Osteocyte (in vitro differentiated cells): ENCODE measurements around the gene DNMT1. TPM values are rescaled to one million over a fixed set of nuclear protein-coding genes. Genes with fewer than 3 reads are reported as not detected.
"Not testable (repeated sequence)": the region's sequence is repeated elsewhere in the genome, so short reads cannot be mapped to it uniquely, and the experiment has no call there.

Experiments
- DNase-seq: peaks from one replicate; pipeline ENCODE4 v3.0.0; 2021; ENCODE audit warnings: mixed read lengths; ENCODE audit not compliant: unreplicated experiment; ENCODE audit errors: extremely low spot score
- H3K27ac Mint-ChIP-seq: one replicate; pipeline ENCODE4 v1.8.0; 2021; ENCODE audit warnings: mild to moderate bottlenecking, mixed read lengths; ENCODE audit not compliant: unreplicated experiment
- H3K27me3 Mint-ChIP-seq: one replicate; pipeline ENCODE4 v1.8.0; 2021; ENCODE audit warnings: mixed read lengths; ENCODE audit not compliant: unreplicated experiment
- H3K36me3 Mint-ChIP-seq: one replicate; pipeline ENCODE4 v1.8.0; 2021; ENCODE audit warnings: mixed read lengths; ENCODE audit not compliant: unreplicated experiment
- H3K4me1 Mint-ChIP-seq: one replicate; pipeline ENCODE4 v1.8.0; 2021; ENCODE audit warnings: mixed read lengths; ENCODE audit not compliant: unreplicated experiment
- H3K4me3 Mint-ChIP-seq: one replicate; pipeline ENCODE4 v1.8.0; 2021; ENCODE audit warnings: mild to moderate bottlenecking, moderate library complexity, mixed read lengths; ENCODE audit not compliant: unreplicated experiment
- H3K9me3 Mint-ChIP-seq: one replicate; pipeline ENCODE4 v1.8.0; 2021; ENCODE audit warnings: mixed read lengths; ENCODE audit not compliant: unreplicated experiment
- total RNA-seq: library from RNA; stranded (reverse); gene quantifications from 2 replicates; pipeline ENCODE4 v1.2.1, GENCODE V29; 2021
- TF ChIP-seq, protein P1 (sequence below): fragments of 200-600 bp; sonication (generic); IDR thresholded peaks from 2 replicates; pipeline ENCODE4 v1.5.0; 2021; ENCODE audit warnings: antibody characterized with exemption, mild to moderate bottlenecking, moderate library complexity

DNMT1 gene
- total RNA-seq, 1 donor from 2014 or later = 82.3 TPM

DNA sequence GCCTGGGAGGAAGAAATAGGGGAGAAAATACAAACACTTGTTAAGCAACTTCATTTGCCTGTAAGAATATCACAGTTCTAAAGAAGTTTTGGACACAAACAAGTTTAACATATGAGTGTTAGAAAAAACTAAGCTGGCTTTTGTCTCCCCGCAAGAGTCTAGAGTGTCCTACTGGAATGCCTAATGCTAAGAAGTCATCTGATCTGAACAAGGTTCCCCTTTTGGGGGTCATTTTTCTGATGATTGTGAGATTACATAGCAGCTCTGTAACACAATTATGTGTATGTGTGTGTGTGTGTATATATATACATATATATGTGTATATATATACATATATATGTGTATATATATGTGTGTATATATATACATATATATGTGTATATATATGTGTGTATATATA is 12.7 kb downstream of the DNMT1 start:
- H3K27me3 Mint-ChIP-seq = no peaks in the 10 kb centered on the region
- no peaks in the 10 kb centered on the region for H3K4me1 Mint-ChIP-seq
- TF ChIP-seq, protein P1, sequence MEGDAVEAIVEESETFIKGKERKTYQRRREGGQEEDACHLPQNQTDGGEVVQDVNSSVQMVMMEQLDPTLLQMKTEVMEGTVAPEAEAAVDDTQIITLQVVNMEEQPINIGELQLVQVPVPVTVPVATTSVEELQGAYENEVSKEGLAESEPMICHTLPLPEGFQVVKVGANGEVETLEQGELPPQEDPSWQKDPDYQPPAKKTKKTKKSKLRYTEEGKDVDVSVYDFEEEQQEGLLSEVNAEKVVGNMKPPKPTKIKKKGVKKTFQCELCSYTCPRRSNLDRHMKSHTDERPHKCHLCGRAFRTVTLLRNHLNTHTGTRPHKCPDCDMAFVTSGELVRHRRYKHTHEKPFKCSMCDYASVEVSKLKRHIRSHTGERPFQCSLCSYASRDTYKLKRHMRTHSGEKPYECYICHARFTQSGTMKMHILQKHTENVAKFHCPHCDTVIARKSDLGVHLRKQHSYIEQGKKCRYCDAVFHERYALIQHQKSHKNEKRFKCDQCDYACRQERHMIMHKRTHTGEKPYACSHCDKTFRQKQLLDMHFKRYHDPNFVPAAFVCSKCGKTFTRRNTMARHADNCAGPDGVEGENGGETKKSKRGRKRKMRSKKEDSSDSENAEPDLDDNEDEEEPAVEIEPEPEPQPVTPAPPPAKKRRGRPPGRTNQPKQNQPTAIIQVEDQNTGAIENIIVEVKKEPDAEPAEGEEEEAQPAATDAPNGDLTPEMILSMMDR = no peak
- no peaks in the 10 kb centered on the region for H3K9me3 Mint-ChIP-seq
- H3K27ac Mint-ChIP-seq = no peak overlapping the region
- H3K36me3 Mint-ChIP-seq = peaks cover 5% of the 10 kb centered on the region
- DNase-seq = no peak
- H3K4me3 Mint-ChIP-seq = no peak overlapping the region

DNA sequence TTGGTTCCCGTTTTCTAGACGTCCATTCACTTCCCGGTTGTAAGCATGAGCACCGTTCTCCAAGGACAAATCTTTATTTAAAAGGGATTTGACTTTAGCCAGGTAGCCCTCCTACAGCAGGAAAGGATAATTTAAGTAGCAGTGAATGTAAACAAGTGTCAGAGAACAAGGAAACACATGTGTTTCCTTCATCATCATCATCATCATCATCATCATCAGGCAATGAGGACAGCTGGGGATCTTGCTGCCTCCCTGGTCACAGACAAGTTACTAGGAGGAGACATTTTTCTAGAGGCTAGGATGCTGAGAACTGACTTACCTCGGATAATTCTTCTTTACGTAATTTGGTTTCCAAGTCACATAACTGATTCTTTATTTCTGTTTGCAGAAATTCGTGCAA is 14.3 kb downstream of the DNMT1 start:
- Mint-ChIP-seq H3K27me3 (no peaks in the 10 kb centered on the region), H3K4me1 (no peaks in the 10 kb centered on the region), H3K4me3 (no peak overlapping the region), H3K27ac (no peak overlapping the region), H3K9me3 (no peaks in the 10 kb centered on the region), H3K36me3 (peaks cover 10% of the 10 kb centered on the region)
- TF ChIP-seq, protein P1 = no peak
- DNase-seq = no peak

DNA sequence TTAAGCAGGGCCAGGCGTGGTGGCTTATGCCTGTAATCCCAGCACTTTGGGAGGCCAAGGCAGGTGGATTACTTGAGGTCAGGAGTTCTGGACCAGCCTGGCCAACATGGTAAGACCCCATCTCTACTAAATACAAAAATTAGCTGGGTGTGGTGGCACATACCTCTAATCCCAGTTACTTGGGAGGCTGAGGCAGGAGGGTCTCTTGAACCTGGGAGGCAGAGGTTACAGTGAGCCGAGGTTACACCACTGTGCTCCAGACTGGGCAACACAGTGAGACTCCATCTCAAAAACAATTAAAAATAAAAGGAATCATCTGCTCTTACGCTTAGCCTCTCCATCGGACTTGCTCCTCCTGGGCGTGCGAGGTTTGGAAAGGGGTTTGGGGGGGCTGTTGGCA is 14.7 kb downstream of the DNMT1 start:
- H3K27me3 Mint-ChIP-seq, H3K9me3 Mint-ChIP-seq, H3K4me1 Mint-ChIP-seq, H3K27ac Mint-ChIP-seq, DNase-seq, H3K4me3 Mint-ChIP-seq: not testable (repeated sequence)
- H3K36me3 Mint-ChIP-seq = peaks cover 12% of the 10 kb centered on the region

DNA sequence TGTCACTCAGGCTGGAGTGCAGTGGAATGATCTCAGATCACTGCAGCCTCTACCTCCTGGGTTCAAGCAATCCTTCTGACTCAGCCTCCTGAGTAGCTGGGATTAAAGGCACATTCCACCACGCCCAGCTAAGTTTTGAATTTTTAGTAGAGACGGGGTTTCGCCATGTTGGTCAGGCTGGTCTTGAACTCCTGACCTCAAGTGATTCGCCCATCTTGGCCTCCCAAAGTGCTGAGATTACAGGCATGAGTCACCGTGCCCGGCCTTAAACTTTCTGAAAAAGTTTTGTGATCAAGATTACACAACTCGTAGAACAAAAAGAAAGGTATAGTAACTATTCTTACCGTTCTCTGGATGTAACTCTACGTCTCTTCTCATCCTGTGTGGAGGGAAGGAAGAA is 21.2 kb downstream of the DNMT1 start:
- Mint-ChIP-seq H3K9me3 (no peaks in the 10 kb centered on the region), H3K4me1 (no peaks in the 10 kb centered on the region), H3K4me3 (no peak overlapping the region), H3K27ac (peak overlapping the region; percentile 39), H3K27me3 (no peaks in the 10 kb centered on the region), H3K36me3 (peaks cover 27% of the 10 kb centered on the region)
- no peak for DNase-seq
- TF ChIP-seq, protein P1 = no peak

DNA sequence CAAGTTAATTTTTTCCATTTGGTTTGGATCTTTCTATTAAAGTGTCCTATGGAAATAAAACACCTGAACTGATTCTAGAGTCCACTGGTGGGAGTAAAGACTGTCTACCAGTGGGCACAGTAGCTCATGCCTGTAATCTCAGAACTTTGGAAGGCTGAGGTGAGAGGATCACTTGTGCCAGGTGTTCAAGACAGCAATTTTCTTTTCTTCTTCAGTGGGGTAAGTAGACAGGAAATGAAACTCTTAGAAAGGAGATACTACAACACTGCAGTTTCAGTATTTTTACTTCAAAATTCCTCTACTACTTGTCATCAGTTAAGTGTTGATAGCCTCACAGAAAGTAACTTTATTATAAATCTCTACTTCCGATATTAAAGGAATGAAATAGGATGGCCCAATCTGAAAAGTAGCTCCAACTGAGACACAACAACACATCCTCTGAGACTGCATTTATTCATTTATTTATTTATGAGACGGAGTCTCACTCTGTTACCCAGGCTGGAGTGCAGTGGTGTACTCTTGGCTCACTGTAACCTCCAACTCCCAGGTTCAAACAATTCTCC is 26.3 kb downstream of the DNMT1 start:
- no peaks in the 10 kb centered on the region for H3K4me1 Mint-ChIP-seq
- H3K4me3 Mint-ChIP-seq = no peak overlapping the region
- no peak overlapping the region for H3K27ac Mint-ChIP-seq
- TF ChIP-seq, protein P1 = no peak
- H3K27me3 Mint-ChIP-seq = no peaks in the 10 kb centered on the region
- no peak for DNase-seq
- no peaks in the 10 kb centered on the region for H3K9me3 Mint-ChIP-seq
- H3K36me3 Mint-ChIP-seq = peaks cover 18% of the 10 kb centered on the region

DNA sequence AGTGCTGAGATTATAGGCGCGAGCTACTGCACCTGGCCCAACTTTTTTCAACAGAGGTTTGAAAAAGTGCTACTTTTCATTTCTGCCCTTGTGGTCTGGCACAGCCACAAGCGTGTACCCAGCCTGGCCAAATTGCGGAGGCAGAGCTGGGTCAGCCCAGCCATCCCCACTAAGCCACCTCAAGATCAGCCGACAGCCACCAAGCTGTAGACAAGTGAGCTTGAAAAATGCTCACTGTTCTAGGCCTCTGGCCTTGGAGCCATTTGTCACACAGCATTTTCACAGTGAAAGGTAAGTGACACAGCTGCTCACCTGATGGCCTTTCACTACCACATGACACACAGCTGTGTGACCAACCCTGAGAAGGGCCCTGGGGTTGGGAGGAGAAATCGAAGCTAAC is 27.3 kb downstream of the DNMT1 start:
- TF ChIP-seq, protein P1 = no peak
- no peak overlapping the region for H3K27ac Mint-ChIP-seq
- H3K4me1 Mint-ChIP-seq = no peaks in the 10 kb centered on the region
- H3K9me3 Mint-ChIP-seq = no peaks in the 10 kb centered on the region
- no peaks in the 10 kb centered on the region for H3K27me3 Mint-ChIP-seq
- no peak overlapping the region for H3K4me3 Mint-ChIP-seq
- peaks cover 21% of the 10 kb centered on the region for H3K36me3 Mint-ChIP-seq
- no peak for DNase-seq

DNA sequence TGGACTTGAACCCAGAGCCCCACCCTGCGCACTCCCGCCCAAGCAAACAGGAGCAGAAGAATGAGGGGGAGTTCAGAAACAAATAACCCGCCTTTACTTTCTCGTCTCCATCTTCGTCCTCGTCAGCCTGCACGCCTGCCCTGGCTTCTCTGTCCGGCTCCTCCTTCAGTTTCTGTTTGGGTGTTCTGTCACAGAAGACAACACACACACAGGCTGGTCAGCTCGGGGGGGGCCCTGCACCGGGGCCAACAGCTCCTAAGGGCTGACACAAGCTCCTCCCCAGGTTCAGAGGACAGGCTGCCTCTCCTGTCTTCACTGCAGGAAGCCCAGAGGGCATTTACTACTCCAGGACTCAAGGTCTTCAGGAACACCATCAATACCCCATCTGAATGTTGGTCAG is 28.3 kb downstream of the DNMT1 start:
- DNase-seq, H3K4me1 Mint-ChIP-seq: not testable (repeated sequence)

More for the DNA sequence above, 28.3 kb downstream of the DNMT1 start:
- not testable (repeated sequence) for H3K27me3 Mint-ChIP-seq, H3K27ac Mint-ChIP-seq, H3K4me3 Mint-ChIP-seq, H3K9me3 Mint-ChIP-seq
- H3K36me3 Mint-ChIP-seq = peaks cover 24% of the 10 kb centered on the region
